HFFc6 (cell line): ENCODE measurements around the gene QDPR. TPM values are rescaled to one million over a fixed set of nuclear protein-coding genes. Genes with fewer than 3 reads are reported as not detected.
"Not testable (repeated sequence)": the region's sequence is repeated elsewhere in the genome, so short reads cannot be mapped to it uniquely, and the experiment has no call there.

ENCODE experiments used
- DNase-seq: peaks from one replicate; pipeline ENCODE4 v3.0.0-alpha.2; 2018
- H3K27ac Mint-ChIP-seq: 2 replicates; pipeline ENCODE4 v1.8.0; 2020; ENCODE audit warnings: mild to moderate bottlenecking, mixed read lengths
- H3K27me3 Mint-ChIP-seq: 2 replicates; pipeline ENCODE4 v1.8.0; 2021; ENCODE audit warnings: mild to moderate bottlenecking, moderate library complexity, mixed read lengths; ENCODE audit not compliant: insufficient read depth
- H3K36me3 Mint-ChIP-seq: 2 replicates; pipeline ENCODE4 v1.8.0; 2021; ENCODE audit warnings: low read depth, mixed read lengths
- H3K4me1 Mint-ChIP-seq: 2 replicates; pipeline ENCODE4 v1.8.0; 2020; ENCODE audit warnings: low read depth, mixed read lengths
- H3K4me3 Mint-ChIP-seq: 2 replicates; pipeline ENCODE4 v1.8.0; 2020; ENCODE audit warnings: mild to moderate bottlenecking, moderate library complexity, mixed read lengths
- H3K9me3 Mint-ChIP-seq: 2 replicates; pipeline ENCODE4 v1.8.0; 2020; ENCODE audit warnings: mild to moderate bottlenecking, mixed read lengths
- CTCF ChIP-seq: fragments of 200-600 bp; sonication (generic); IDR thresholded peaks from 2 replicates; pipeline ENCODE4 v1.5.0; 2021; ENCODE audit warnings: antibody characterized with exemption, mild to moderate bottlenecking
- total RNA-seq, 6 experiments: library from RNA; stranded (reverse); fragmentation: NEBNext Ultra II Directional; extraction: Animal tissue kit (Norgen Biotek cat#: 25700); gene quantifications; 2 replicates in 1 of 6; 3 replicates in 5 of 6; pipeline ENCODE4 v1.2.3, GENCODE V29; 2021

QDPR gene
- total RNA-seq, 6 experiments from 2014 or later: 39.0 to 49.0 (median 43.6) TPM

GRCh38 chr4:17544205-17544604 is 32.3 kb upstream of the QDPR start:
- TF ChIP-seq CTCF: no peak
- Mint-ChIP-seq H3K27ac (no peak overlapping the region), H3K4me1 (peaks cover 13% of the 10 kb centered on the region), H3K4me3 (no peak overlapping the region), H3K9me3 (no peaks in the 10 kb centered on the region), H3K36me3 (no peaks in the 10 kb centered on the region), H3K27me3 (peaks cover 7% of the 10 kb centered on the region; the same call in 1 of the 2 replicates)
- DNase-seq: peak; percentile 37

GRCh38 chr4:17537060-17537459 is 25.2 kb upstream of the QDPR start:
- not testable (repeated sequence) for H3K4me1 Mint-ChIP-seq, H3K27me3 Mint-ChIP-seq, H3K36me3 Mint-ChIP-seq, H3K4me3 Mint-ChIP-seq, DNase-seq, H3K27ac Mint-ChIP-seq, H3K9me3 Mint-ChIP-seq

- Mint-ChIP-seq H3K4me1 (peaks cover 7% of the 10 kb centered on the region; the same call in 1 of the 2 replicates), H3K27me3 (peaks cover 13% of the 10 kb centered on the region), H3K9me3 (no peaks in the 10 kb centered on the region), H3K4me3 (no peak overlapping the region), H3K27ac (no peak overlapping the region), H3K36me3 (no peaks in the 10 kb centered on the region)
- DNase-seq: no peak
- TF ChIP-seq CTCF: no peak
Observed at GRCh38 chr4:17535906-17536305, 24.0 kb upstream of the QDPR start.

- H3K4me3 Mint-ChIP-seq: peak overlapping the region; percentile 47
- no peaks in the 10 kb centered on the region for H3K9me3 Mint-ChIP-seq
- DNase-seq: no peak
- H3K27me3 Mint-ChIP-seq: peaks cover 10% of the 10 kb centered on the region
- no peaks in the 10 kb centered on the region for H3K36me3 Mint-ChIP-seq
- no peak overlapping the region for H3K27ac Mint-ChIP-seq
- TF ChIP-seq CTCF: no peak
- peaks cover 7% of the 10 kb centered on the region; the same call in 1 of the 2 replicates for H3K4me1 Mint-ChIP-seq
Observed at GRCh38 chr4:17535242-17535641, 23.4 kb upstream of the QDPR start.

GRCh38 chr4:17534705-17535104 is 22.8 kb upstream of the QDPR start:
- peaks cover 7% of the 10 kb centered on the region; the same call in 1 of the 2 replicates for H3K4me1 Mint-ChIP-seq
- H3K9me3 Mint-ChIP-seq: no peaks in the 10 kb centered on the region
- no peak for TF ChIP-seq CTCF
- H3K36me3 Mint-ChIP-seq: no peaks in the 10 kb centered on the region
- no peak overlapping the region for H3K27ac Mint-ChIP-seq
- no peak for DNase-seq
- H3K27me3 Mint-ChIP-seq: peaks cover 7% of the 10 kb centered on the region
- H3K4me3 Mint-ChIP-seq: no peak overlapping the region

GRCh38 chr4:17531538-17532285 is 19.8 kb upstream of the QDPR start:
- Mint-ChIP-seq H3K4me1 (peaks cover 12% of the 10 kb centered on the region), H3K4me3 (no peak overlapping the region), H3K36me3 (no peaks in the 10 kb centered on the region), H3K27ac (no peak overlapping the region), H3K9me3 (no peaks in the 10 kb centered on the region), H3K27me3 (peaks cover 18% of the 10 kb centered on the region)
- TF ChIP-seq CTCF: no peak
- DNase-seq: no peak
